GM19324 (cell line): ENCODE results near the gene ANKDD1A.

Experiments used
- ATAC-seq: cut with Tn5 transposase; IDR thresholded peaks from one replicate; pipeline ENCODE4 v1.9.1; 2021; ENCODE audit warnings: mild to moderate bottlenecking, moderate library complexity; ENCODE audit not compliant: unreplicated experiment, low FRiP score

Gene ANKDD1A

DNA sequence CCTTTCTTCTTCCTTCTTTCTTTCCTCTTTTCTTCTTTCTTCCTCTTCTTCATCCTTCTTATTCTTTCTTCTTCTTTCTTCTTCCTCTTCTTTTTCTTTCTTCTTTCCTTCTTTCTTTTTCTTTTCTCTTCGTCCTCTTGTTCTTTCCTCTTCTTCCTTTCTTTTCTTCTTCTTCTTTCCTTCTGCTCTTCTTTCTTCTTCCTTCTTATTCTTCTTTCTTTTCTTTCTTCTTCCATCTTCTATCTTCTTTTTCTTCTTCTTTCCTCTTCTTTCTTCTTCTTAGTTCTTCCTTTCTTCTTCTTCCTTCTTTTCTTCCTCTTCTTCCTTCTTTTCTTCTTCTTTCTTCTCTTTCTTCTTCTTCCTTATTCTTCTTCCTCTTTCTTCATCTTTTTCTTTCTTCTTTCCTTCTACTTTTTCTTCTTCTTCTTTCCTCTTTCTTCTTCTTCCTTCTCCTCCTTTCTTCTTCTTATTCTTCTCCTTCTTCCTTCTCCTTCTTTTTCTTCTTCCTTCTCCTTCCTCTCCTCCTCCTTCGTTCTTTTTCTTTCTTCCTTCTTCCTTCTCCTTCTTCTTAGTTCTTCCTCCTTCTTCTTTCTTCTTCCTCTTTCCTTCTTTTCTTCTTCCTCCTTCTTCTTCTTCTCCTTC, 40.2 kb downstream of the ANKDD1A start:
- no peak for ATAC-seq

DNA sequence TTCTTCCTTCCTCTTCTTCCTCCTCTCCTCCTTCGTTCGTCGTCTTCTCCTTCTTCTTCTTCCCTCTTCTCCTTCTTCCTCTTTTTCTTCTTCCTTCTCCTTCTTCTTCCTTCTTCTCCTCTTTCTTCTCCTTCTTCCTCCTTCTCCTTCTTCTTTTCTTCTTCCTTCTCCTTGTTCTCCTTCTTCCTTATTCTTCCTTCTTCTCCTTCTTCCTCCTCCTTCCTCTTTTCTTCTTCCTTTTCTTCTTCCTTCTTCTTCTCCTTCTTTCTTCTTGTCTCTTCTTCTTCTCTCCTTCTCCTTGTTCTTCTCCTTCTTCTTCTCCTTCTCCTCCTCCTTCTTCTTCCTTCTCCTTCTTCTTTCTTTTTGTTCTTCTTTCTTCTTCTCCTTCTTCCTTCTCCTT, 42.7 kb downstream of the ANKDD1A start:
- no peak for ATAC-seq

DNA sequence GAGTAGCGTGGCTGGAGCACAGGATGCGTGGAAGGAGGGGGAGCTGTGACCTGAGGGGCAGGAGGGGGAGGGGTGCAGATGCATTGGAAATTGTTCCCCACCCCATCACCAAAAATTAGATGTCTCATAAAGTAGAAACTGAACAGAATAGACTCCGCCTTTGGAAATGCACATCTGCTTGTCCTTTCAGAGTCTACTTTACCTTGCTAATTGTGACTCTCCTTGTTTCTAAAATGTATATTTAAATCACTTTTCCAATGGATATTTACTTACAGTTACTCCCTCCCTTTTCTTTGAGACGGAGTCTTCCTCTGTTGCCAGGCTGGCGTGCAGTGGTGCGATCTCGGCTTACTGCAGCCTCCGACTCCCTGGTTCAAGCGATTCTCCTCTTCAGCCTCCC, 47.4 kb downstream of the ANKDD1A start:
- ATAC-seq: no peak

GRCh38 chr15:64960153-64960552, 48.5 kb downstream of the ANKDD1A start:
- no peak for ATAC-seq

- ATAC-seq: no peak
Observed at GRCh38 chr15:64961013-64961412, 49.3 kb downstream of the ANKDD1A start.

- ATAC-seq: no peak
Observed at GRCh38 chr15:64969401-64969800, 57.7 kb downstream of the ANKDD1A start.

GRCh38 chr15:64970698-64971097, 59.0 kb downstream of the ANKDD1A start:
- ATAC-seq: no peak

DNA sequence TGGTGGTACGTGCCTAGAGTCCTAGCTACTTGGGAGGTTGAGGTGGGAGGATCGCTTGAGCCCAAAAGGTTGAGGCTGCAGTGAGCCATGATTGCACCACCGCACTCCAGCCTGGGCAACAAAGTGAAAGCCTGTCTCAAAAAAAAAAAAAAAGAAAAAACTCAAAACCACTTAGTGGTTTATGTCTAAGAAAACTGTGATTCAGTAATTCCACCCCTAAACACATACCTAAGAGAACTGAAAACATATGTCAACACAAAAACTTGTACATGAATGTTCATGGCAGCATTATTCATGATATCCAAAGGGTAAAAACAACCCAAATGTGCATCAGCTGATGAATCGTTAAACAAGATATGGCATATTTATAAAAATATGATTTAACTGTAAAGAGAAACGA, 63.7 kb downstream of the ANKDD1A start:
- ATAC-seq: no peak

DNA sequence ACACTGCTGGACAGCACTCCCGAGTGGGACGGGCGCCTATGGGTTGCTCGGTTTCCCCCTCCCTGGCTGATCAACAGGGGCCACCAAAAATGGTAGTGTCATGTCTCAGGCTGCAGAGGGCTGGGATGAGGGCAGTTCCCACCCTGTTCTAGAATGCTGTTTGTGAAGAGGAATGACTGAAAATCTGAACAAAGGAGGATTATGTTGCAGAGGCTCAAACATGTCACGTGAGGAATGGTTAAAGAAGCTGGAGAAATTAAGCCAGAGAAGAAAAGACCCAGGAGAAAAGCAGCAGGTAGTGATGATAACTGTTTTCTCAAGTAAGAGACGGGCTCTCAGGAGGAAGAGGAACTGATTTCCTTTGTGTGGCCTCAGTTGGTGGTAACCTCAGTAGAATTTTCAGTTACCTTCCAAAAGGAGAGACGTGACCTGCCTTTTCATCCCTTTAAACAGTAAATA, 67.6 kb downstream of the ANKDD1A start:
- no peak for ATAC-seq

GRCh38 chr15:64981812-64982431, 70.2 kb downstream of the ANKDD1A start:
- no peak for ATAC-seq

DNA sequence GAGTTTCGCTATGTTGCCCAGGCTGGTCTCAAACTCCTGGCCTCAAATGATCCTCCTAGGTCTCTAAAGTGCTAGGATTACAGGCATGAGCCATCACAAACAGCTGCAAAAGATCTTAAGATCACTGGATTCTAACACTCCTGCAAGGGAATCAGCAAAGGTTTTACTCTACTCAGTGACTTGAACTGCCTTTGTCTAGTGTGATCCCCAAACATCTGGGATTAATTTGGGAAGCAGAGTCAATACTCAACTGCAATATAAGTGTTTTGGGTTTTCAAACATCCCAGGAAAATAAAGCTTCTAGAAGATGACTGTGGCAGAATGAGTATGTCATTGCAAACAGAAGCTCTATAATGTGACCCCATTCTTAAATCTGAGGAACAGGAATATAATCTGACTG, 70.8 kb downstream of the ANKDD1A start:
- no peak for ATAC-seq

DNA sequence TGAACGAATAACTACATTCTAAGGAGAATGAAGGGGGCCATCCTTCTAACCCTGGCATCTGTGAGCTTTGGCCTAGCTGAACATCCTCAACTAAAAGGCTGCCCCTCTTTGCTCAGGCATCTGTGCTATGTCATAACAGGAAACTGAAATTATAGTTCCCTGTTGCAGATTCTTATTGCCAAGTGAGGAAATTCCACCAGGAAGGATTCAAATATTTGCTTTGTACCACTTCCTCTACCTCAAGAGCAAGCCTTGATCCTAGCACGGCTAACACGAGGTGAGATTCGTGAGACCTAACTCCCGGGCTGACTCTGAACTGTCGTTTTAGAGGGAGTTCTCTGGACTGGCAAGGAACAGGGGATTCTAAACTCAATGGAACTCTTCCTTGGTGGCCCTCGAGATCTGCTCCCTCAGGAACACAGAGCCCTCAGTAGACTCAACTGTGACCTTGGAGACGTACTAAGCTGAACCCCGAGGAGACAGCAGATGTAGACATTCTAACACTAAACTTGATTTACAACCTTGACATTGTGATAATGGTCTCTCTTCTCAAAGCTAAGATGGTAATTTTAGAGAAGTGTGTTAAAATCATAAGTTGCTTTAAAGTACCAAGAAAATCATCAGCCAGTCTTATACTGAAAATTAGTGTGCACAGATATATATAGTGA, 73.8 kb downstream of the ANKDD1A start:
- no peak for ATAC-seq

GRCh38 chr15:64987136-64987535, 75.4 kb downstream of the ANKDD1A start:
- no peak for ATAC-seq

- peak; percentile 95 for ATAC-seq
Observed at GRCh38 chr15:64989416-64990167, 77.9 kb downstream of the ANKDD1A start, which contains the start of gene SPG21. SPG21 (minus strand) TSS chr15:64989914; CDS start chr15:64983569, 6,345 bp downstream.

- ATAC-seq: no peak
Observed at GRCh38 chr15:64990168-64990470, 78.4 kb downstream of the ANKDD1A start.

GRCh38 chr15:64991536-64992135, 79.9 kb downstream of the ANKDD1A start:
- no peak for ATAC-seq

DNA sequence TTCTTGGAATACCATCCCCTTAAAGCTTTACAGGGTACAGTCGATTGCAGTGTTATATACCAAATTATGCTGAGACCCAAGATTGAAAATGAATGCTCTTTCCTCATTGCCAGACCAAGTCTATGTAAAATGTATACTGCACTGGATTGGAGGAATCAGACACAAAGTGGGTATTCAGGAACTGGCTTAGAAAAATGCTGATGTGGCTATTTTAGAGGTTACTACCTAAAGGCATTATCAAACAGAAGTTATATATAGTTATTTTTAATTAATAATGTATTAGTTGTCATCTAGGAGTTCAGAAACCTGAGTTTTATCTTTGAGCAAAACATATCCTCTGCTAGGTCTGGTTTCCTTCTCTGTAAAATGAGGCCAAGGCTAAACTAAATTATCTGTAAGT, 81.6 kb downstream of the ANKDD1A start:
- no peak for ATAC-seq

DNA sequence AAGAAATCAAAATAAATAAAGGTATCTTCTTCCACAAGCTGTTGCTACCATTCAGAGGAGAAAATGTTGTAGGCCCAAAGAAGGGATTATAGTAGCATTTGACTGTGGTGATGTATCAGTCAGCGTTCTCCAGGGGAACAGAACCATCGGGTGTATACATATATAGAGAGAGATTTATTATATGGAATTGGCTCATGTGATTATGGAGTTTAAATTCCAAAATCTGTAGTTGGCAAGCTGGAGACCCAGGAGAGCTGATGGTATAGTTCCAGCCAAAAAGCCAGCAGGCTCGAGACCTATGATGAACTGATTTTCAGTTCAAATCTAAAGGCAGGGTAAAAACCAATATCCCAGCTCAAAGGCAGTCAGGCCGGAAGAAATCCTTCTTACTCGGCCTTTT, 85.4 kb downstream of the ANKDD1A start:
- ATAC-seq: no peak

GRCh38 chr15:64997745-64998375, 86.2 kb downstream of the ANKDD1A start:
- ATAC-seq: no peak

DNA sequence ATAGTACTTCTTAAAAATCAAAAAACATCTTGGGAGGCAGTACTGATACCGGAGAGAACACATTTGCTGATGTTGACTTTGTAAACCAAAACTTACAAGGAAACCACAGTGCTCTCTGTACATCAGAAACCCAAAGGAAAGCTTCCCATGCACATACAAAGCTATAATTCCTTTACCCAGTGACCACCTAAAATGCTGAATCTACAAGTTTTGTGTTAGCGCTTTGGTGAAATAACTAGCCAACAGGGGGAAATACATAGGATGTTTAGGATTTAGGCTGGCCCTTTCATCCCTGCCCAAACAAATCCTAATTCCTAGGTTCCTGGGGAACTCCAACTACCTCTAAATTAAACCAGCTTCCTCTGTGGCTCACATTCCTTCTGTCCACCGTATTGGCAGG, 93.3 kb downstream of the ANKDD1A start:
- no peak for ATAC-seq
